ENCODE results near the gene MSH5. TPM values are rescaled to one million over a fixed set of nuclear protein-coding genes. Genes with fewer than 3 reads are reported as not detected.

Gene MSH5
- total RNA-seq, 1 experiment from 2014 or later, result 156 TPM

DNA sequence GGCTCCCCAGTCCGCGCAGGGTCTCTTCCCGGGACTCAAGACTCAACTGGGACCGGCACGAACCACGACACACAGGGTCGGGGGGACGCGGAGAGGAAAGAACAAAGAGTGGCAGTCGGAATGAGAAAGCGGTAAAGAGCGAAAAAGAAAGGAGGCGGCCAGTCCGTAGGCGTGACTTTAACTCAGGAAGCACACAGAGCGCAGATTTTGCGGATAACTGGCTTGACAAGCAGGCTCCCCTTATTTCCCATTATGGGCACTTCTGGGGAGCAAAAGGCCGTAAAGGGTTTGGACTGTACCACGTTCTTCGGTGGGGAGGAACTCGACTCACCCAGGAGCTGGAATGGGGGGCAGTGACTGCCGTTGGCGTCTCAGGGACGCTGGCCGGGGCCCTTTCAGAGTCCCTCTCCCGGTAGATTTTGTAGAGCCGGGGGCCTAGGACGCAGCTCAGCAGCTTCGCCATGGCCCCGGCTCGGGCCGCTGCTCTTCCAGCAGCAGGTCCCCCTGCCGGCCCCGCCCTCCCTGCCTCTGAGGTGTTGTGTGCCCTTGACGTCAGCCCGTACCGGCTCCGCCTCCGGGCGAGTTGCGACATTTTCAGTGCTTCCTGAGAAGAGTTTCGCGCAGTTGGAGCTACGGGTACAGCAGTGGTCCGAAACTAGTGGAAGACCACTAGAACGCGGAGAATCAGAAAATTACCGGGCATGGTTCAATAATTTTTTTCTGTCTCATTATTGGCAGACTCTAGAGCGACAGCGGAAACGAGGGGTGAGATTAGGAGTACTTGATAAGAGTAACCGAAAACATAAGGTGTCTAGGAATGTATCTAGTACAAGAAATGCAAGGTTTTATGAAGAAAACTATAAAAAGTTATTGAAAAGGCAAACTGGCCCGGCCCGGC, 36.7 kb upstream of the MSH5 start, which contains the start of gene ABHD16A:
TSS of gene ABHD16A (minus strand) at position 506 of the 898 bp plus-strand sequence. CDS start at position 463, 43 bp downstream.
- CTCF ChIA-PET, result interaction anchor here (0.6 to 1.8 kb wide), 18 partner anchors 8 to 1536 kb away, joined by 3 to 14 read pairs (median 4); partner anchors contain the start of genes ATP6V1G2, CLIC1, DDAH2 and HSPA1A
- peak within 1 kb of the TSS; percentile 66 for H3K27ac Mint-ChIP-seq (ENCODE audit: unreplicated experiment)
- peak within 1 kb of the TSS; percentile 77 for H3K4me3 Mint-ChIP-seq (ENCODE audit: low read depth, unreplicated experiment)
- H3K27me3 Mint-ChIP-seq (ENCODE audit: unreplicated experiment), result no peaks in the 10 kb centered on the region
- TSS peak; percentile 91 for BruUV-seq (replicated peaks)
- H3K9me3 Mint-ChIP-seq (ENCODE audit: low read depth, unreplicated experiment), result no peaks in the 10 kb centered on the region
- peaks cover 7% of the 10 kb centered on the region for H3K4me1 Mint-ChIP-seq (ENCODE audit: low read depth, unreplicated experiment)
- DNase-seq, result peak; percentile 100
- peaks cover 17% of the 10 kb centered on the region for H3K36me3 Mint-ChIP-seq (ENCODE audit: insufficient read depth, unreplicated experiment)
- intact Hi-C loops (cut with micrococcal nuclease; ENCODE audit: unreplicated experiment), result loop anchor here (5.0 kb wide), 1 partner anchor 34 kb away; the partner anchor contains the start of gene CLIC1
- TF ChIP-seq, protein P1, sequence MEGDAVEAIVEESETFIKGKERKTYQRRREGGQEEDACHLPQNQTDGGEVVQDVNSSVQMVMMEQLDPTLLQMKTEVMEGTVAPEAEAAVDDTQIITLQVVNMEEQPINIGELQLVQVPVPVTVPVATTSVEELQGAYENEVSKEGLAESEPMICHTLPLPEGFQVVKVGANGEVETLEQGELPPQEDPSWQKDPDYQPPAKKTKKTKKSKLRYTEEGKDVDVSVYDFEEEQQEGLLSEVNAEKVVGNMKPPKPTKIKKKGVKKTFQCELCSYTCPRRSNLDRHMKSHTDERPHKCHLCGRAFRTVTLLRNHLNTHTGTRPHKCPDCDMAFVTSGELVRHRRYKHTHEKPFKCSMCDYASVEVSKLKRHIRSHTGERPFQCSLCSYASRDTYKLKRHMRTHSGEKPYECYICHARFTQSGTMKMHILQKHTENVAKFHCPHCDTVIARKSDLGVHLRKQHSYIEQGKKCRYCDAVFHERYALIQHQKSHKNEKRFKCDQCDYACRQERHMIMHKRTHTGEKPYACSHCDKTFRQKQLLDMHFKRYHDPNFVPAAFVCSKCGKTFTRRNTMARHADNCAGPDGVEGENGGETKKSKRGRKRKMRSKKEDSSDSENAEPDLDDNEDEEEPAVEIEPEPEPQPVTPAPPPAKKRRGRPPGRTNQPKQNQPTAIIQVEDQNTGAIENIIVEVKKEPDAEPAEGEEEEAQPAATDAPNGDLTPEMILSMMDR (IDR thresholded peaks at IDR 0.05; ENCODE audit: unreplicated experiment), result peak; percentile 39

DNA sequence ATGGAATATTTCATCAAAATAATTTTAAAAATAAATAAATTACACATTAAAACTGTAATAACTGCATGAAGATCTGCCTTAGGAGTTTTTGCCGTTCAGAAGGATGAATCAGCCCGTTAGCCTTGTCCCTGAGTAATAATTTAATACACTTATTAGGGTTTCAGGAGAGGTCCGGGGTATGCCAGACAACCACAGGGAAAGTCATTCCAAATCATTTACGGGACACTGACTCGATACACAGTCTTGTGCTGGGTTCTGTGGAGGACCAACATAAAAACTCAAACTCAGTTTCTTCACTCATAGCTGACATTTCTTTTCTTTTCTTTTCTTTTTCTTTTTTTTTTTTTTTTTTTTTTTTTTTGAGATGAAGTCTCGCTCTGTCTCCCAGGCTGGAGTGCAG, 33.9 kb upstream of the MSH5 start:
- H3K27me3 Mint-ChIP-seq (ENCODE audit: unreplicated experiment), result no peaks in the 10 kb centered on the region
- TF ChIP-seq, protein P1 (IDR thresholded peaks at IDR 0.05; ENCODE audit: unreplicated experiment), result no peak
- no TSS peak for BruUV-seq (replicated peaks)
- no peak for DNase-seq
- H3K4me3 Mint-ChIP-seq (ENCODE audit: low read depth, unreplicated experiment), result no peak overlapping the region
- intact Hi-C loops (cut with micrococcal nuclease; ENCODE audit: unreplicated experiment), result no loop called here
- H3K36me3 Mint-ChIP-seq (ENCODE audit: insufficient read depth, unreplicated experiment), result peaks cover 17% of the 10 kb centered on the region
- H3K4me1 Mint-ChIP-seq (ENCODE audit: low read depth, unreplicated experiment), result peaks cover 13% of the 10 kb centered on the region
- CTCF ChIA-PET, result interaction anchor here (0.7 kb wide), 1 partner anchor 81 kb away, joined by 3 read pairs; no protein-coding TSS in a partner anchor
- no peaks in the 10 kb centered on the region for H3K9me3 Mint-ChIP-seq (ENCODE audit: low read depth, unreplicated experiment)
- no peak overlapping the region for H3K27ac Mint-ChIP-seq (ENCODE audit: unreplicated experiment)

DNA sequence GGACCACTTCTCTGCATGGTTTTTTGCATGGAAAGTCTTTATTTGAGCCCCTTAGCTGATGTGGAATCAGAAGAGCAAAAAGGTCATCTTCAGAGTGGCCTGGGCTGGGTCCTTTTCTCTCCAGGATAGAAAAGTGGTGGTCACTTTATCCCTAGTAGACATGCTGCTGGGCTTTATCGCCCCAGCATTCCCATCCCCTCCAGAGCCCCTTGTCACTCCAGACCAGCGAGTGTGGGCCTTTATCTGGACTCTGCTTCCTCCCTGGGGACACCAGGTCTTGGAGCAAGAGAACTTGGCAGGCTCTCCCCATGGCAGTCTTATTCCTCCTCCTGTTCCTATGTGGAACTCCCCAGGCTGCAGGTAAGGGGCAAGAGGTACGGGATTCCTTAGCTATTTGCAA, 33.2 kb upstream of the MSH5 start, which contains the start of gene LY6G6F:
TSS of gene LY6G6F (plus strand) at position 268 of the 400 bp plus-strand sequence. CDS start at position 309, 41 bp downstream.
- peaks cover 17% of the 10 kb centered on the region for H3K36me3 Mint-ChIP-seq (ENCODE audit: insufficient read depth, unreplicated experiment)
- no peak within 1 kb of the TSS for H3K4me3 Mint-ChIP-seq (ENCODE audit: low read depth, unreplicated experiment)
- TF ChIP-seq, protein P1 (IDR thresholded peaks at IDR 0.05; ENCODE audit: unreplicated experiment), result no peak
- H3K27me3 Mint-ChIP-seq (ENCODE audit: unreplicated experiment), result no peaks in the 10 kb centered on the region
- BruUV-seq (replicated peaks), result no TSS peak
- intact Hi-C loops (cut with micrococcal nuclease; ENCODE audit: unreplicated experiment), result no loop called here
- no peak for DNase-seq
- peaks cover 19% of the 10 kb centered on the region for H3K4me1 Mint-ChIP-seq (ENCODE audit: low read depth, unreplicated experiment)
- H3K27ac Mint-ChIP-seq (ENCODE audit: unreplicated experiment), result no peak within 1 kb of the TSS
- CTCF ChIA-PET, result interaction anchor here (0.7 to 1.2 kb wide), 2 partner anchors 68 to 81 kb away, joined by 3 read pairs; no protein-coding TSS in a partner anchor
- no peaks in the 10 kb centered on the region for H3K9me3 Mint-ChIP-seq (ENCODE audit: low read depth, unreplicated experiment)

DNA sequence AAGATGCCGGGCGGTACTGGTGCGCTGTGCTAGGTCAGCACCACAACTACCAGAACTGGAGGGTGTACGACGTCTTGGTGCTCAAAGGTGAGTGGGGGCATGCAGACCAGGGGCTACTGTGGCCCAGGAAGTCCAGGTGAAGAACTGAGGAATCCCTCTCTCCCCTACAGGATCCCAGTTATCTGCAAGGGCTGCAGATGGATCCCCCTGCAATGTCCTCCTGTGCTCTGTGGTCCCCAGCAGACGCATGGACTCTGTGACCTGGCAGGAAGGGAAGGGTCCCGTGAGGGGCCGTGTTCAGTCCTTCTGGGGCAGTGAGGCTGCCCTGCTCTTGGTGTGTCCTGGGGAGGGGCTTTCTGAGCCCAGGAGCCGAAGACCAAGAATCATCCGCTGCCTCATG, 32.1 kb upstream of the MSH5 start:
- no peak for DNase-seq
- Mint-ChIP-seq H3K27me3 (ENCODE audit: unreplicated experiment) (peaks cover 7% of the 10 kb centered on the region), H3K9me3 (ENCODE audit: low read depth, unreplicated experiment) (no peaks in the 10 kb centered on the region), H3K36me3 (ENCODE audit: insufficient read depth, unreplicated experiment) (peaks cover 12% of the 10 kb centered on the region), H3K4me1 (ENCODE audit: low read depth, unreplicated experiment) (peaks cover 30% of the 10 kb centered on the region), H3K27ac (ENCODE audit: unreplicated experiment) (no peak overlapping the region), H3K4me3 (ENCODE audit: low read depth, unreplicated experiment) (no peak overlapping the region)
- CTCF ChIA-PET, result no interaction called here
- TF ChIP-seq, protein P1 (IDR thresholded peaks at IDR 0.05; ENCODE audit: unreplicated experiment), result no peak
- BruUV-seq (replicated peaks), result no TSS peak
- intact Hi-C loops (cut with micrococcal nuclease; ENCODE audit: unreplicated experiment), result no loop called here

Data from Calu3 (cell line).